Cardiac fibroblast (primary cell): ENCODE measurements around the gene RIPOR2.
A peak's percentile ranks its signal among the peaks of the same experiment; 100 is the strongest.
"Not testable (repeated sequence)": the region's sequence is repeated elsewhere in the genome, so short reads cannot be mapped to it uniquely, and the experiment has no call there.

Source experiments
- DNase-seq, 2 donors: peaks; one replicate each; pipeline versions ENCODE4 v3.0.0 to v3.0.0-alpha.2; 2010; ENCODE audit warnings: low read depth in 2 of 2
- H3K4me3 ChIP-seq, 2 donors: replicated peaks in 1 of 2; 1 replicate in 1 of 2; 2 replicates in 1 of 2; pipeline ENCODE4 v1.5.1; 2011; ENCODE audit warnings: low read depth in 2 of 2, low read length in 2 of 2, mild to moderate bottlenecking in 2 of 2, moderate library complexity in 1 of 2
- TF ChIP-seq, protein P1 (sequence below): IDR thresholded peaks from one replicate; pipeline ENCODE4 v1.5.1; 2011; ENCODE audit warnings: low read depth, mild to moderate bottlenecking, low read length, inconsistent platforms

RIPOR2 gene

DNA sequence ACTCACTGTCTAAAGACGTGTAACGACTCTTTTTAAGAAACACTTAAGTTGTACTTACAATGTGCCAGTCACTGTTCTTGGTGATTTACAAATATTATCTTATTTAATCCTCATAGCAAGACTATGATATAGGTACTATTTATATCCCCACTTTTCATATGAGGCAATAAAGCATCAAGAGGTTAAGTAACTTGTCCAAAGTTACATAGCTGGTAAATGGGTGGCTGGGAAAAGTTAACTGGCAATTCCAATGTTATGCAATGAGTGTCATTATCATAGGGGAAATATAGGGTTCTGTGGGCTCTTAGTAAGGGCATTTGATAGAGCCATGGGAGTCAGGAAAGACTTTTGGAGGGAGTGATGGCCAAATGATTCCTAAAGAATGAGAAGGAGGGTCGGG lies 21.4 kb upstream of the RIPOR2 start:
- H3K4me3 ChIP-seq: no peak overlapping the region
- peak in 1 of 2 donors; percentile 11 for DNase-seq
- TF ChIP-seq, protein P1, sequence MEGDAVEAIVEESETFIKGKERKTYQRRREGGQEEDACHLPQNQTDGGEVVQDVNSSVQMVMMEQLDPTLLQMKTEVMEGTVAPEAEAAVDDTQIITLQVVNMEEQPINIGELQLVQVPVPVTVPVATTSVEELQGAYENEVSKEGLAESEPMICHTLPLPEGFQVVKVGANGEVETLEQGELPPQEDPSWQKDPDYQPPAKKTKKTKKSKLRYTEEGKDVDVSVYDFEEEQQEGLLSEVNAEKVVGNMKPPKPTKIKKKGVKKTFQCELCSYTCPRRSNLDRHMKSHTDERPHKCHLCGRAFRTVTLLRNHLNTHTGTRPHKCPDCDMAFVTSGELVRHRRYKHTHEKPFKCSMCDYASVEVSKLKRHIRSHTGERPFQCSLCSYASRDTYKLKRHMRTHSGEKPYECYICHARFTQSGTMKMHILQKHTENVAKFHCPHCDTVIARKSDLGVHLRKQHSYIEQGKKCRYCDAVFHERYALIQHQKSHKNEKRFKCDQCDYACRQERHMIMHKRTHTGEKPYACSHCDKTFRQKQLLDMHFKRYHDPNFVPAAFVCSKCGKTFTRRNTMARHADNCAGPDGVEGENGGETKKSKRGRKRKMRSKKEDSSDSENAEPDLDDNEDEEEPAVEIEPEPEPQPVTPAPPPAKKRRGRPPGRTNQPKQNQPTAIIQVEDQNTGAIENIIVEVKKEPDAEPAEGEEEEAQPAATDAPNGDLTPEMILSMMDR: no peak

DNA sequence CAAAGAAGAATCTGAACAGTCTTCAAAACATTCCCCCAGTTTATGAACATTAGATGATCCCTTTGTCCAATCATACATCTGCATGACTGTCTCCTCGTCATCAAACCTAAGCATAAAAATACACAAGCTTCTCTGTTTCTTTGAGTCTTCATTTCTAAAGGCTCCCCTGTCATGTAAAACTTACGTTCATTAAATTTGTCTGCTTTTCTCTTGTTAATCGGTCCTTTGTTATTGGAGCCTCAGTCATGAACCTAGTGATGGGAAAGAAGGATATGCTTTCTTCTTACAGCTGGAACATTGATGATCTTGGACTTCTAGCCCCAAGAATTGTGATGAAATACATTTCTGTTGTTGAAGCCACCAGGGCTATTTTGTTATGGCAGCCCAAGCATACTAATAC lies 18.0 kb upstream of the RIPOR2 start:
- TF ChIP-seq, protein P1: no peak
- no peak overlapping the region for H3K4me3 ChIP-seq
- no peak for DNase-seq

DNA sequence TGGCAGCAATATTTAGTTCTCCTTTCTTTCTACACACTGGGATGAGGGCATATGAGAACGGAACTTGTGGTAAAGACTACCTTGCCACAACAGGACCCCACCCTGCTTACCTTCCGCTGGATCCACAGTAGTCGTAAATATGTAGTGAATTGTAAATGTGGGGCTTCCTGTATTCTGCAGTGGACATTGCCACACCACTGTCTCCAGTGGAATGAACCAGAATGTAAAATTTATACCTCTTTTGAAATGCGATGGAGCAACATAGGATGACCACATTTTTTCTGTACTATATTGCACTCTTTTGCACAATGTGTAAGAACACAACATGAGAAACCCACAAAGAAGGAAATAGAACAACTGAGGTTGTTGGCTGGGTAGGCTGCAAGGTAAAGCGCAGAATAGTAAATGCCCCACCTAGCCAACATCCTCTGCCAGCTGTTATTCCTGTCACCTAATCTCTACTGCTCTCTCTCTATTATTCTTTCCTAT lies 16.1 kb upstream of the RIPOR2 start:
- TF ChIP-seq, protein P1: no peak
- no peak overlapping the region for H3K4me3 ChIP-seq
- DNase-seq: no peak

DNA sequence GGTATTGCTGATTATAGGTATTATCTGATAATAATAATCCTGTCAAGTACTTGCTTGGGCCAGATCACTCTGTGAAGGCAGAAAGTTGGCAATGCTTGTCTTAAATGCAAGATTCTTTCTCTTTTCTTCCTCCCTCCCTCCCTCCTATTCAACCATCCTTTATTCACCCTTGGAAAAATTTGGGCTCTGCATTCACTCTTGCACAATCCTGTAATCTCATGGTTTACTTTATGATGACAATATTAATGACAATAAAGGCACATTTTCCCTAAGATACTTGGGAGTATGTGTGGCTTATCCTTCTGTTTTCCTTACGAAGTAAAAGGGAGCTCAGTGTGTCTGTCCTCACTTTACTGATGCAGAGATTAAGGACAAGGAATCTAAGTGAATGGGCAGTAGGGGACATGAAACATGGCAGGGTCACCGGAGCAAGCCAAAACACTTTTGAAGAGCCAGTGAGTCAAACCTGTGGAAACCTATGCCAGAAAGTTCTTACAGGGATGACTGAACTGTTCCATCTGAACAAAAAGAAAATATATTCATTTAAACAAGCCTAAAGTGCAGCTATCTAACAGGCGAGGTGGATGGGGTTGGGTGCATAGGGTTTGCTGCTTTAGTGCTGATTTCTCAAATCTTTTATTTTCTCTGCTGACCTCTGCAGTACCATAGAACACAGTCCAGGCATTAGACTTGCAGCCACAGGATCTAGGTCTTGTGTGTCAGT lies 14.6 kb upstream of the RIPOR2 start:
- H3K4me3 ChIP-seq: no peak overlapping the region
- no peak for DNase-seq

DNA sequence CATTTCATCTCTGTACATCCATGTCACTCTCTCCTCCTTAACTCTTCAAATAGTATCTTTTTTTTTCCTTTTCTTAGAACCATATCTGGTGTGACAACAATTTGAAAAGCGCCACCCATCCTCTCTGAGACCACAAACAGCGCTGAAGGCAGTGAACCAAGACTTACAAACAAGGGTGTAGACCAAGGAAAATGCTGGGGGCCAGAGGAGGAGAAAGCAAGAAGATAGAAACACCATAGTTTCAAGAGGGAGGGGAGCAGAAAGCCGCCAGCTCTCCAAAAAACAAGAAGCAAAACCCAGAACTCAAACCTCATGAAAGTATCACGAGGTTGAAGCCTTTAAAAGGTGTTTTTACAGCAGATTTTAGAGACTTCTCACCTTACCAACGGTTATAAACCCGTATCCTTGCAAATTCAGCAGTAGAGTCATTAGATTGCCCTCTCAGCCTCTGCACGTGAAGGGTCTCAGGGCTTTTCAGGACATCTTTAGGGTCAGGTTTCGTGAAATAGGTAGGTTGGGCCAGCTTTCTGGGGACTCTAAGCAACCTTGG lies 13.3 kb upstream of the RIPOR2 start:
- H3K4me3 ChIP-seq: no peak overlapping the region
- TF ChIP-seq, protein P1: no peak
- no peak for DNase-seq

More for the DNA sequence above, 14.6 kb upstream of the RIPOR2 start:
- TF ChIP-seq, protein P1: no peak

DNA sequence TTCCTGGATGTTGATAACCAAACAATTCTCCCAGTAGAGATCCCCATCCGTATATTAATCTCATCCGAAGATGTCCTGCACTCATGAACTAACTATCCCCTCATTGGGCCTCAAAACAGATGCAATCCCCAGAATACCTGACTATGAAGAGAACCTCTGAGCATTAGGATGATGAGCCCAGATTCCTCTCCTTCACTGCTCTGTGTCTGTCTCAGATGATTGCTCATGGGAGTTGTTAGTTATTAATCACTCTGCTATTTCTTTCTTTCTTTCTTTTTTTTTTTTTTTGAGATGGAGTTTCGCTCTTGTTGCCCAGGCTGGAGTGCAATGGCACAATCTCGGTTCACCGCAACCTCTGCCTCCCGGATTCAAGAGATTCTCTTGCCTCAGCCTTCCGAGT lies 12.5 kb upstream of the RIPOR2 start:
- not testable (repeated sequence) for H3K4me3 ChIP-seq, DNase-seq

DNA sequence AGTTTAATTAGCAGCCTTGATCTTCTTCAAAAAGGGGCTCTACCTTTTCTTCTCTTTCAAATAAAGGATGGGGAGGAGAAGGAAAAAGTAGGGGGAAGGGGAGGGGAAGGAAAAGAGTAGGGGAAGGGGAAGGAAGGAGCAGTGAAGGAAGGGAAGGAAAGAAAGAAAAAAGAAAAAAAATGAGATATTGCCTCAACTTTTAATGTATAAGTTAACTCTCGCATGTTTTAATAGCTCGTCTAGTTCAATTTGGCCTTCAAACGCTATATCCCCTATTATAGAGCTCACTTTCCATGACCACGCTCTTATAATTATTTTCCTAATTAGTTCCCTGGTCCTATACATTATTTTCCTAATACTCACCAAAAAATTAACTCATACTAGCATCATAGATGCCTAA lies 11.9 kb upstream of the RIPOR2 start:
- TF ChIP-seq, protein P1: no peak

More for the DNA sequence above, 11.9 kb upstream of the RIPOR2 start:
- no peak overlapping the region for H3K4me3 ChIP-seq
- no peak for DNase-seq
